HG03135 (cell line): ENCODE measurements around the gene RHEX.
A peak's percentile ranks its signal among the peaks of the same experiment; 100 is the strongest.

Experiments used
- ATAC-seq: cut with Tn5 transposase; IDR thresholded peaks from one replicate; pipeline ENCODE4 v1.9.1; 2021; ENCODE audit warnings: mild to moderate bottlenecking, moderate library complexity; ENCODE audit not compliant: unreplicated experiment

The RHEX gene

GRCh38 chr1:206083750-206084149 lies 30.8 kb downstream of the RHEX start:
- ATAC-seq: no peak

- ATAC-seq: no peak
Observed at GRCh38 chr1:206087091-206087490, 34.1 kb downstream of the RHEX start.

GRCh38 chr1:206089341-206089740 lies 36.4 kb downstream of the RHEX start:
- no peak for ATAC-seq

- no peak for ATAC-seq
Observed at GRCh38 chr1:206094024-206094423, 41.1 kb downstream of the RHEX start.

- ATAC-seq: no peak
Observed at GRCh38 chr1:206097381-206097780, 44.4 kb downstream of the RHEX start.

GRCh38 chr1:206098242-206098919 lies 45.4 kb downstream of the RHEX start:
- ATAC-seq: no peak

GRCh38 chr1:206100226-206100815 lies 47.3 kb downstream of the RHEX start:
- ATAC-seq: no peak

GRCh38 chr1:206101351-206102045 lies 48.5 kb downstream of the RHEX start:
- ATAC-seq: no peak

GRCh38 chr1:206102292-206102936 lies 49.4 kb downstream of the RHEX start:
- no peak for ATAC-seq

- ATAC-seq: no peak
Observed at GRCh38 chr1:206103979-206104378, 51.0 kb downstream of the RHEX start.

- no peak for ATAC-seq
Observed at GRCh38 chr1:206105464-206105995, 52.6 kb downstream of the RHEX start.

GRCh38 chr1:206106328-206107167 lies 53.6 kb downstream of the RHEX start:
- peak; percentile 59 for ATAC-seq

- ATAC-seq: no peak
Observed at GRCh38 chr1:206107168-206107544, 54.2 kb downstream of the RHEX start.

- ATAC-seq: no peak
Observed at GRCh38 chr1:206108635-206109034, 55.7 kb downstream of the RHEX start.

GRCh38 chr1:206109718-206110117 lies 56.7 kb downstream of the RHEX start:
- no peak for ATAC-seq

GRCh38 chr1:206110161-206110560 lies 57.2 kb downstream of the RHEX start:
- no peak for ATAC-seq

- no peak for ATAC-seq
Observed at GRCh38 chr1:206110820-206111219, 57.8 kb downstream of the RHEX start.

- ATAC-seq: no peak
Observed at GRCh38 chr1:206111271-206111927, 58.4 kb downstream of the RHEX start.

GRCh38 chr1:206112600-206113301 lies 59.8 kb downstream of the RHEX start:
- no peak for ATAC-seq
